Stimulated activated CD4-positive, alpha-beta T cell treated with anti-CD3 and anti-CD28 coated beads, Interleukin-1b, Interleukin-23, amount 100 ng/mL, for 4 hours (primary cell): Measurements from ENCODE around the gene DYRK1A.

Source experiments
- DNase-seq, 2 donors: peaks; one replicate each; pipeline ENCODE4 v3.0.0-alpha.2; 2020; ENCODE audit warnings: low read depth in 2 of 2

DYRK1A gene

DNA sequence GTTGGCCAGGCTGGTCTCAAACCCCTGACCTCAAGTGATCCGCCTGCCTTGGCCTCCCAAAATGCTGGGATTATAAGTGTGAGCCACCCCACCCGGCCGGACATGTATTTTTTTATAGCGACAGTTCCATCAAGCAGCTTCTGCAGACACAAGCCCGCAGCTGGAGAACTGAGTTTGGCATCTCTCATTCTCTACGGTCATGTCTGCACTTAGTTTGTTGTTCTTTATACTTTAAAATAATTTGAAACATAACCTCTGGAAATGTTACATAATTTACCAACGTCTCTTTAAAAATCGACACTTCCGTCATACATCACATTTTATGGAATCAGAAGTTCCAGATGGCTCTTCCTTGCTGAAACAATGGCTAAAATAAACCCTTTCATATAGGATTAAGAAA is 183.6 kb downstream of the DYRK1A start:
- no peak for DNase-seq

- no peak for DNase-seq
Measured at GRCh38 chr21:37550618-37551330, 184.2 kb downstream of the DYRK1A start.

DNA sequence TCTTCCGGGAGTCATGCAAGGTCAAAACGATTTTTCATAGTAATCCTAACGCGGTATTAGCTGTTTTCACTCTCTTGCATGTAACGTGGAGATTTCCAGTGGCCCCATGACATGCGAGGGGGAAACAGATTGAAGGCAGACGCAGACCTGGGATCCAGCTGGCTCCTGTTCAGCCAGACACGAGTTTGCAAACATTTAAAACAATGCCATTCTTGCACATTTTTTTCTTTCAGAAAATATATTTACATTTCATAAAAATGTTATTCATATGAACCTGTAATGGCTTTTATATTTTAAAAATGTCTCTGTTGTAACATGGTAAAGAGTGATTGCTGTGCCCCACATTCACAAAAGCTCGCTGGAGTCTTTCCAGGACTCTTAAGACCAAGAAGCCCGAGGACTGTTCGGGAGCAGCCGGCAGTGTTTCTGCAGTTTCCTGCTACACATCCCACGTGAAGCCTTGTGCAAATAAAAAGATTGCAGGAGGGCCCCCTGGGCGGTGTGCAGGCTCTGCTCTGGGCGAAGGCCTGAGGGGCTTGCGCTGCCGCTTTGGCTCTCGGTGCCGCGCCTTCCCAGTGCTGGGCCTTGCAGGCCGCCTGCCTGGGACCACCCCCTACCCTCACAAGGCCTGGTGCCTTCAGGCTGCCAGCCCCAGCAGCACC is 184.9 kb downstream of the DYRK1A start:
- no peak for DNase-seq

GRCh38 chr21:37551993-37552355 is 185.4 kb downstream of the DYRK1A start:
- no peak for DNase-seq

- no peak for DNase-seq
Measured at GRCh38 chr21:37552496-37553029, 186.0 kb downstream of the DYRK1A start.

GRCh38 chr21:37553078-37553481 is 186.5 kb downstream of the DYRK1A start:
- DNase-seq: no peak

GRCh38 chr21:37554661-37555379 is 188.2 kb downstream of the DYRK1A start:
- DNase-seq: no peak

DNA sequence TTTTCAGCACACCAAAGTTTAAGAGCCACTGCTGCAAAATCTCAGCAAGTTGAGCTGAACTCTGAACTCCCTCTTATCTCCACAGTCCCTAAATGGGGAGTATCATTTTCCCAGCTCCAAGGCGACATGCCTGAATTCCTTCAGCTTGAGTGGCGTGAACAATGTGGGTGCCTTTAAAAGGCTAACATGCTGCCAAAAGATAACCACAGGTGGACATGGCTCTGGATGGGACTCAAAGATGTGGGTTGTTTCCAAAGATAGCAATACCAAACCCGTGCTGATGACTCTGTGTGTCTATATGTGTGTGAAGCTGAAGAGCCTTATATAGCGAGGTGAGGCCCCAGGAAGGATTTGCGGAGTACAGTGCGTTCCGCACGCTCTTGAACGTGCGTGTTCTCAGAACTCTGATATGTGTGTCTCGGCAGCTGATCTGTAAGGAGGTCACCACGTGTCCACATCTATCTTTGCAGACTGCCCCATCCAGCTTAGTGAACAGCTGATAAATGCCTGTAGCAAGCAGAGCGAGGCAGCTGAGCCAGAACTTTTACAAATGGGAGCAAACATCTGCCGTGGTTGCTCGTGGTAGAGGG is 189.2 kb downstream of the DYRK1A start:
- DNase-seq: no peak

DNA sequence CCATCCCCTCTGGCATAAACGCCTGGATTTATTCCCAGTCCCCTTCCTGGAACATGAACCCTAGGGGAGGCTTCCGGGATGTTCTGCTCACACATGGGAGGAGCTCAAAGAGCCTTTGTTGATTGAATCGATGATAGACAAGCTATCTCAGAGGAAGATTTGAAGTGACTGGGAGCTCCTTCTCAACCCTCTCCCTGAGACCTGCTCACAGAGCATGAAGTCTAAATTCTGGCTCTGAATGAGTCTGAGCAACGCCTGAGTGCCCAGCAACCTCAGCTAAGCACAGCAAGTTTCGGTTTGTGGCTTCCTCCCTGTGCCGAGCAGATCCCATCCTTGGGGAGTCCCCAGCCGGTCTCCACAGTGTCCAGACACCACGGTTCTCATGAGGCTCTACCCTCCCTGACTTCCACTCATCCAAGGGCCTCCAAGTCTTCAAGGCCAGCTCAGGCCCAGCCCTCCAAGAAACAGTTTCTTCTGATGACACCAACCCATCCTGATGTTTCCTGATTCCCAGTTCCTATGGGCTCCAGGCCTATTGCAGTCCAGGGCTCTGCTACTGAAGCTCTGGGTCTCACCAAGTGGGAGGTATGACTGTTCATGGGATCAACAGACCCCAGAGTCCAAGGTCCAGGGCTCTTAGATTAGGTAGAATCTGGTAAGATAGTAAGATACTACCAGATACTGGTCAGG is 190.8 kb downstream of the DYRK1A start:
- no peak for DNase-seq

DNA sequence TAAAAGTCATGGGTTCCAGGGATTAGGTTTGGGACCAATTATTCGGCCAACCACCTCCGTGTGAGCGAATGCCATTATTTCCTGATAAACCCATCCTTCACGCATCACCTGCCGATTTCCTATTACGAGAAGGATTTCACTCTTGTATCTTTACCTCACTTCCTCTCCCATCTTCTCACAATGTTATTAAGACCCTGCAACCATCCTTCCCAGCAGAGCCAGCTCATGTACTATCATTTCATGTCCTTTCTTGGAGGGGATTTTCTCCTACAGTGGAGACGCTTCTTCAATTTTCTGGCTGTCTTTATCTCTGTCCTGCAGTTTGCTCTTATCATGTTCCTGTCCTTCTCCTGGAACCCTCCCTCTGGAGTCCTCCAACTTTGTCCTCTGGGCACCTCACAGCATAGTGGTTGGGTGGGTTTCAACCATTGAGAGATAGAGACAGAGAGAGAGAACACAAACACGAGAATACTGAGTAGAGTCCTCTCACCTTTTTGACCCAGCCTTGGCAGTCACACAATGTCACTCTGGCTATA is 192.2 kb downstream of the DYRK1A start:
- DNase-seq: no peak

GRCh38 chr21:37560385-37560784 is 193.8 kb downstream of the DYRK1A start:
- DNase-seq: no peak

DNA sequence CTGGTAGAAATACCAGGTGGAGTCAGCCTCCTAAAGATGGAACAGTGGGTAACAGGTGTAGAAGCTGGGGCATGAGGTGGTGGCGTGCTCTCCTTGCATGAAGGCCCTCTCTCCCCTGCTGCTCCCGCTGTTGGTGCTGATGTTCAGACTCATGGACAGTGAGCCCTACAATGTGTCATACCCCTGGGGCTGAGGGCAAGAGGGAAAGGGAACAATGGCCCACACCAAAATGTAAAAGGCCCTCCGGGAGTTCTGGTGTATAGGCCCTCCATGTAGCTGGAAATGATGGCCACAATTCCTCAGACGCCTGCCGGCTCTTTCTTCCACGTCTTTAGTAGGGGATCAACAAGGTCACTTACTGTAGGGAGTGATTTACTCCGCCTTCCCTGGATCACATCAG is 194.9 kb downstream of the DYRK1A start:
- DNase-seq: no peak

- DNase-seq: no peak
Measured at GRCh38 chr21:37561941-37562919, 195.7 kb downstream of the DYRK1A start.

GRCh38 chr21:37562920-37563640 is 196.5 kb downstream of the DYRK1A start:
- no peak for DNase-seq

DNA sequence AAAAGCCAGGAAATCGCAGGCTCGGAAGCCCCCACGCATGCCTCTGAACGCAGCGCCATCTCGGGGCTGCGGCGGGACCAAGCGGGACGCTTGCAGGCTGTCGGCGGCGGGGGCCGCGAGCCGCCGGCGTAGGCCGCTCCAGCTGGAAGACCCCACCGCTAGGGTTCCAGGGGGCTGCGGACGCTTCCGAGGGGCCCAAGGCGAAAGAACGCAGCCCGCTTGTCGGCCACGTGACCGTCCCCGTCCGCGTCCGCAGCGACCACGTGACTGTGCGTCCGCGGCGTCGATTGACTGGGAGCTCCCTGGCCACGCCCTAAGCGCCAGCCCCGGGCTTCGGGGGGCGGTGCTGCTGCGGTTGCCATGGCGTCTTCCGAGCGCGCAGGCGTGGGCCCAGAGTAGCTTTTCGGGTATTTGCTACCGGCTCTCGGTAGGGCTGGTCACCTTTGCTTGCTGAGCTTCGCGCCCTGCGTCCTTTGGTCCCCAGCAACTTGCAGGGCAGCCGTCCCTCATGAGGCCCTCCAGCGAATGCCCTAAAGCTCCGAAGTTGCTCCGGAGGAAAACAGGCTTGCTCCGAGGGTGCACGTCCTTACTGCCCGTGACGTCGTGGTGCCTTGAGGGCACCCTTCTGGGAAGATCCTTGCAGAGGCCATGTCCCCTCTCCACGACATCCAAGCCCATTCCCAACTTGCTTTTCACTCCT is 197.2 kb downstream of the DYRK1A start:
- DNase-seq: peak; percentile 83 to 90

DNA sequence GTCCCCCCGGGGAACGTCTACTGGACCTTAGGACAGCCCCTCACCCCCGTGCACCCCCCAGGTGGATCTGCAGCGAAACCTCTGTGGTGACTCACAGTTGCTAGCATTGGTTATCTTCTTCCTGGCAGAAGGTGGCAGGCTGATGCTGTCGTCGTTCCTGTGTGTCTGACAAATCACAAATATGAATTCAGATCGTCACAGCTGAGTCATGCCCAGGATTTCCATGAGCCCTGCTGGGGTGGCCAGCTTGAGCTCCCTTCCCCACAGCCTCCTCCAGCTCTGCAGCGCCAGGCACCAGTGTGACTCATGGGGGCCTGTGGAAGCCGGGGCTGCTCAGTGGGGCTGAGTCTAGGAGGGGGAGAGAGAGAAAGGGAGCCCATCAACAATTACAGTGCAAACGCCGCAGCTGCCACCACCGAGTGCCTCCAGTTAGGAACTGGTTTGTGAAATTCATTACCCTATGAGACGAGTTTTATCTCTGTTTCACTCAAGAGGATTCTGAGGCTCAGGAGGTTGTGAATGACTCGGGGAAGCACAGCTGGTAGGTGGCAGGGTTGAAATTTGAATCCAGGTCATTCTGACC is 197.9 kb downstream of the DYRK1A start:
- peak; percentile 72 to 87 for DNase-seq

- no peak for DNase-seq
Measured at GRCh38 chr21:37564924-37565529, 198.5 kb downstream of the DYRK1A start.
